Lung (tissue), 12 donors: ENCODE measurements around the gene GALNT1. TPM values are rescaled to one million over a fixed set of nuclear protein-coding genes. Genes with fewer than 3 reads are reported as not detected.

Source experiments
- ATAC-seq: fragments of 200-7000 bp; cut with Tn5 transposase; one replicate; pipeline ENCODE4 v1.9.1; 2020; ENCODE audit warnings: moderate number of reproducible peaks; ENCODE audit not compliant: insufficient read depth, low FRiP score
- DNase-seq, 3 donors: peaks; one replicate each; pipeline ENCODE4 v3.0.0-alpha.2; 2013 to 2017
- H3K27ac ChIP-seq, 2 donors: one replicate each; pipeline ENCODE4 v1.5.1; 2013; ENCODE audit warnings: mild to moderate bottlenecking in 2 of 2, moderate library complexity in 2 of 2, control low read depth in 1 of 2, inconsistent platforms in 1 of 2, low read depth in 1 of 2, low read length in 1 of 2
- H3K27me3 ChIP-seq, 3 donors: one replicate each; pipeline ENCODE4 v1.5.1; 2013; ENCODE audit warnings: low read length in 2 of 3; ENCODE audit not compliant: control insufficient read depth in 3 of 3, insufficient read depth in 3 of 3
- H3K36me3 ChIP-seq, 4 donors: one replicate each; pipeline ENCODE4 v1.5.1; 2013; ENCODE audit warnings: low read length in 4 of 4, mild to moderate bottlenecking in 1 of 4, moderate library complexity in 1 of 4; ENCODE audit not compliant: control insufficient read depth in 4 of 4, insufficient read depth in 4 of 4
- H3K4me1 ChIP-seq, 5 donors: one replicate each; pipeline ENCODE4 v1.5.1; 2013; ENCODE audit warnings: low read length in 5 of 5, mild to moderate bottlenecking in 2 of 5, moderate library complexity in 1 of 5; ENCODE audit not compliant: control insufficient read depth in 5 of 5, insufficient read depth in 5 of 5
- H3K4me3 ChIP-seq: one replicate; pipeline ENCODE4 v1.5.1; 2013; ENCODE audit warnings: mild to moderate bottlenecking, control low read depth, moderate library complexity
- H3K9ac ChIP-seq, 2 donors: one replicate each; pipeline ENCODE4 v1.5.1; 2013; ENCODE audit warnings: low read length in 2 of 2, control low read depth in 1 of 2; ENCODE audit not compliant: insufficient read depth in 1 of 2
- H3K9me3 ChIP-seq, 4 donors: one replicate each; pipeline ENCODE4 v1.5.1; 2013; ENCODE audit warnings: low read length in 3 of 4, mild to moderate bottlenecking in 1 of 4, moderate library complexity in 1 of 4; ENCODE audit not compliant: control insufficient read depth in 4 of 4, insufficient read depth in 3 of 4
- WGBS, 2 donors: extraction: QIAGEN DNeasy Blood & Tissue Kit; methylation state at CpG; one replicate each; pipeline ENCODE4 v1.1.7; 2013; 5-methylcytosine and 5-hydroxymethylcytosine counted together
- polyA plus RNA-seq, 2 donors: library from polyadenylated mRNA; stranded (reverse); fragments of 200-250 nt; gene quantifications; one replicate each; pipeline ENCODE4 v1.2.1, GENCODE V29; 2013
- total RNA-seq, 2 donors: library from RNA; depleted of rRNA in 1 of 2; stranded (reverse); fragments of >200 nt in 1 of 2; gene quantifications; one replicate each; pipeline ENCODE4 v1.2.1, GENCODE V29; 2014 to 2021
- TF ChIP-seq, protein P1 (sequence below): IDR thresholded peaks from 2 replicates; pipeline ENCODE4 v1.5.1; 2012; ENCODE audit warnings: mild to moderate bottlenecking; ENCODE audit errors: control extremely low read depth, extremely low read depth
- donor health status: control.
- donor health status: control.
- donor health status: Bipolar disorder and iron deficiency.
- donor health status: healthy.
- donor health status: DM: yes; HTN: yes; CAD: no.

Gene GALNT1
- total and polyA plus RNA-seq, 4 donors: 16.9 to 73.4 (median 46.8) TPM

DNA sequence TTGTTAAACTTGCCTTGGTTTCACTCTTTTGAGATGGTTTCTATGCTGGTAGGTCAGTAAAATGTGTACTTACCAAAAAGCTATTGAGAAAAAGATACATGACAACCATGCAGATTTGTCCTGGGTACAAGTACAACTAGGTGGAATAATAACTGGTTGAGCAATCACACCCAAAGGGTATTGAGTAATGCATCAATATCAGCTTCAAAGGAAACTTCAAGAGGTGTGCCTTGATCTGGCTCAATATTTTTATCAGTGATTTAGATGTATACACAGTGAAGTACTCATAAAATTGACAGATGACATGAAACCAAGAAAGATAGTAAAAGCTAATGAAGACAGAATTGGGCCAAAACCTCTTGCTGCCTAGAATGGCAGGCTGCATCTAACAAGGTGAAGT, 21.7 kb upstream of the GALNT1 start:
- H3K27me3 ChIP-seq: no peaks in the 10 kb centered on the region
- H3K4me1 ChIP-seq: peaks cover 0 to 10% (median 0%) of the 10 kb centered on the region in 5 donors

DNA sequence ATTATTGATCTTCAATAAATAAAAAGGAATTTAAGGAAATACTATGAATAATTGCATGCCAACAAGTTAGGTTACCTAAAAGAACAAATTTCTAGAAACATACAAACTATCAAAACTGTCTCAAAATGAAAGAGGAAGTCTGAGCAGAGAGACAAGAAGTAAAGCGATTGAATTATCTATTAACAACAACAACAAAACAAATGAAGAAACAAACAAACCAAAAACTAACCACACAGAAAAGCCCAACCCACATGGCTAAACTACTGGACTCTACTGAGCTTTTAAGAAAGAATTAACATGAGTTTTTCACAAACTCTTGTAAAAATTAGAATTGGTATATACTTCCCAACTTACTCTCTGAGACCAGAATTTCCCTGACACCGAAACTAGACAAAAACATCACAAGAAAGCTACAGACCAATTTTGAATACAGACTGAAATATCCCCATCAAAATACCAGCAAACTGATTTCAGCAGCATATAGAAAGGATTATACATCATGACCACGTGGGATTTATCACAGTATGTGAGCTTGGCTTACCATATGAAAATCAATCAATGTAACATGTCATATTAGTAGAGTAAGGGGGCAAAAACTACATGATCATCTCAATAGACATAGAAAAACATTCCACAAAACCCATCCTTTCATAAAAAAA, 16.6 kb upstream of the GALNT1 start:
- Histone ChIP-seq H3K4me3 (no peak overlapping the region), H3K27me3 (no peaks in the 10 kb centered on the region), H3K4me1 (no peaks in the 10 kb centered on the region), H3K27ac (no peak overlapping the region), H3K9me3 (no peaks in the 10 kb centered on the region), H3K9ac (no peak overlapping the region), H3K36me3 (no peaks in the 10 kb centered on the region)
- no peak for DNase-seq
- ATAC-seq: no peak
- WGBS, 2 donors: 77 to 85% methylated on average over 3 of the region's 3 CpGs
- TF ChIP-seq, protein P1, sequence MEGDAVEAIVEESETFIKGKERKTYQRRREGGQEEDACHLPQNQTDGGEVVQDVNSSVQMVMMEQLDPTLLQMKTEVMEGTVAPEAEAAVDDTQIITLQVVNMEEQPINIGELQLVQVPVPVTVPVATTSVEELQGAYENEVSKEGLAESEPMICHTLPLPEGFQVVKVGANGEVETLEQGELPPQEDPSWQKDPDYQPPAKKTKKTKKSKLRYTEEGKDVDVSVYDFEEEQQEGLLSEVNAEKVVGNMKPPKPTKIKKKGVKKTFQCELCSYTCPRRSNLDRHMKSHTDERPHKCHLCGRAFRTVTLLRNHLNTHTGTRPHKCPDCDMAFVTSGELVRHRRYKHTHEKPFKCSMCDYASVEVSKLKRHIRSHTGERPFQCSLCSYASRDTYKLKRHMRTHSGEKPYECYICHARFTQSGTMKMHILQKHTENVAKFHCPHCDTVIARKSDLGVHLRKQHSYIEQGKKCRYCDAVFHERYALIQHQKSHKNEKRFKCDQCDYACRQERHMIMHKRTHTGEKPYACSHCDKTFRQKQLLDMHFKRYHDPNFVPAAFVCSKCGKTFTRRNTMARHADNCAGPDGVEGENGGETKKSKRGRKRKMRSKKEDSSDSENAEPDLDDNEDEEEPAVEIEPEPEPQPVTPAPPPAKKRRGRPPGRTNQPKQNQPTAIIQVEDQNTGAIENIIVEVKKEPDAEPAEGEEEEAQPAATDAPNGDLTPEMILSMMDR: no peak

More for the DNA sequence above, 21.7 kb upstream of the GALNT1 start:
- DNase-seq (no peak), ATAC-seq (no peak)
- TF ChIP-seq, protein P1: no peak
- Histone ChIP-seq H3K36me3 (no peaks in the 10 kb centered on the region), H3K4me3 (no peak overlapping the region), H3K9me3 (no peaks in the 10 kb centered on the region), H3K27ac (no peak overlapping the region), H3K9ac (no peak overlapping the region)

DNA sequence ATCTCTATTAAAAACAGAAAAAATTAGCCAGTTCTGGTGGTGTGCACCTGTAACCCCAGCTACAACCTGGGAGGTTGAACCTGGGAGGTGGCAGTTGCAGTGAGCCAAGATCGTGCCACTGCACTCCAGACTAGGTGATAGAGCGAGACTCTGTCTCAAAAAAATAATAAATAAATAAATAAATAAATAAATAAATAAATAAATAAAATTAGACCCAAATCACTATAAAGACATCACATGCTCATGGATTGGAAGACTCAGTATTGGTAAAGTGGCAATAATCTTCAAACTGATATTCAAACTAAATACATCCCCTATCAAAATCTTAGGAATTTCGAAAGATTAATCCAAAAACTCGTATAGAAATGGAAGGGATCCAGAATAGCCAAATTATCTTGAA, 15.5 kb upstream of the GALNT1 start:
- H3K36me3 ChIP-seq: no peaks in the 10 kb centered on the region
- no peaks in the 10 kb centered on the region for H3K9me3 ChIP-seq
- H3K27me3 ChIP-seq: no peaks in the 10 kb centered on the region
- no peak for ATAC-seq
- H3K4me3 ChIP-seq: no peak overlapping the region
- H3K9ac ChIP-seq: no peak overlapping the region
- 94% methylated on average over 4 of the region's 4 CpGs for WGBS, 2 donors
- no peaks in the 10 kb centered on the region for H3K4me1 ChIP-seq
- no peak overlapping the region for H3K27ac ChIP-seq
- no peak for DNase-seq
- TF ChIP-seq, protein P1: no peak

DNA sequence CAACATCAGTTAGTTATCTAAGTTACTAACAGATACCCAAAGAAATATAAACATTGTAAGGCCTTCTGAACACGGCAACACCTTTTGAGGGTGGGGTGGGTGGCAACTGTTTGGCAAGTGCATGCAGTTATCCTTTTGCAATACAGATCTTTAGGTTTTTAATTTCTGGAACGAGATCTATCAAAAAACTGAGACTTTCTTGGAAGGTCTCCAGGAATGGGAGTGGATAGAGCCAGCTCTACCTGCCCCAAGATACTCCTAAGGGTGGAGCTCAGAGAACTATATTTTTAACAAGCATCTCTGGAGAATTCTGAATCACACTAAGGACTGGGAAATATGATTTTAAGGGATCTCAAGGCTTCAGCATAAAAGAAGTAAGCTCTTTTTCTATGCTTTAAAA, 11.4 kb upstream of the GALNT1 start:
- TF ChIP-seq, protein P1: no peak
- H3K36me3 ChIP-seq: no peaks in the 10 kb centered on the region
- no peaks in the 10 kb centered on the region for H3K9me3 ChIP-seq
- H3K4me1 ChIP-seq: peaks cover 0 to 4% (median 0%) of the 10 kb centered on the region in 5 donors
- 72 to 88% methylated on average over 2 of the region's 2 CpGs for WGBS, 2 donors
- DNase-seq (no peak), ATAC-seq (no peak)
- H3K27me3 ChIP-seq: no peaks in the 10 kb centered on the region
- H3K4me3 ChIP-seq: no peak overlapping the region
- no peak overlapping the region for H3K9ac ChIP-seq
- no peak overlapping the region for H3K27ac ChIP-seq
